Adrenal gland (tissue), 12 donors: Measurements from ENCODE around the gene SLC25A44. TPM values are rescaled to one million over a fixed set of nuclear protein-coding genes. Genes with fewer than 3 reads are reported as not detected.

Experiments
- DNase-seq, 7 donors: peaks; one replicate each; pipeline ENCODE4 v3.0.0-alpha.2; 2019 to 2020
- H3K27ac ChIP-seq, 5 donors: fragments of 200-600 bp; sonication (generic) in 4 of 5; 1 replicate in 3 of 5; 2 replicates in 2 of 5; pipeline versions ENCODE4 v1.5.1 to v1.8.0; 2016 to 2020; ENCODE audit warnings: mild to moderate bottlenecking in 1 of 5
- H3K27me3 ChIP-seq: fragments of 200-600 bp; 2 replicates; pipeline ENCODE4 v1.8.0; 2021
- H3K36me3 ChIP-seq, 2 donors: fragments of 200-600 bp; replicated peaks in 1 of 2; 1 replicate in 1 of 2; 2 replicates in 1 of 2; pipeline versions ENCODE4 v1.5.1 to v1.8.0; 2018 to 2022
- H3K4me1 ChIP-seq, 2 donors: fragments of 200-600 bp; replicated peaks in 1 of 2; 1 replicate in 1 of 2; 2 replicates in 1 of 2; pipeline versions ENCODE4 v1.5.1 to v1.8.0; 2018 to 2021
- H3K4me3 ChIP-seq, 4 donors: fragments of 200-600 bp; sonication (generic) in 3 of 4; one replicate each; pipeline ENCODE4 v1.5.1; 2016 to 2018
- H3K9me3 ChIP-seq, 3 donors: fragments of 200-600 bp; sonication (generic) in 1 of 3; replicated peaks in 1 of 3; 1 replicate in 2 of 3; 2 replicates in 1 of 3; pipeline versions ENCODE4 v1.5.1 to v1.8.0; 2016 to 2021
- CTCF ChIP-seq, 6 experiments: fragments of 450-650 bp in 4 of 6; fragments of 200-600 bp in 2 of 6; sonication (generic) in 1 of 6; IDR thresholded peaks; 1 replicate in 5 of 6; 2 replicates in 1 of 6; pipeline versions ENCODE4 v1.5.1 to v1.8.0; 2016 to 2021; ENCODE audit warnings: antibody characterized with exemption in 6 of 6, mild to moderate bottlenecking in 2 of 6, moderate library complexity in 1 of 6
- POLR2A ChIP-seq, 2 donors: fragments of 450-650 bp; IDR thresholded peaks; one replicate each; pipeline ENCODE4 v1.6.1; 2017; ENCODE audit warnings: antibody characterized with exemption in 2 of 2, mild to moderate bottlenecking in 2 of 2, moderate library complexity in 1 of 2
- WGBS, 4 donors: extraction: QIAGEN DNeasy Blood & Tissue Kit in 2 of 4; methylation state at CpG; one replicate each; pipeline versions ENCODE4 v1.1.5 to v1.1.7; 2013 to 2017; 5-methylcytosine and 5-hydroxymethylcytosine counted together
- intact Hi-C, 2 donors: fragments of 100-400 bp; cut with DNase I; formaldehyde crosslinking; loops; one replicate each; pipeline versions ENCODE4 v1.14.1 to v1.15.0; 2022 to 2023
- polyA plus RNA-seq, 3 donors: library from polyadenylated mRNA; stranded (reverse); fragments of 200-250 nt in 2 of 3; fragments of 350-450 nt in 1 of 3; fragmentation: Illumina TruSeq in 1 of 3; extraction: RNeasy Lipid Tissue Mini Kit (QIAGEN cat#74804) in 1 of 3; gene quantifications; one replicate each; pipeline ENCODE4 v1.2.3, GENCODE V29; 2013 to 2014
- total RNA-seq, 9 donors: library from RNA; depleted of rRNA in 4 of 9; stranded (reverse); fragments of >200 nt in 4 of 9; fragments of 120-200 nt in 1 of 9; fragmentation: NEBNext Ultra II Directional in 1 of 9; extraction: Animal tissue kit (Norgen Biotek cat#: 25700) in 1 of 9; gene quantifications; one replicate each; pipeline versions ENCODE4 v1.1.0 to v1.2.4, GENCODE V29; 2013 to 2023
- donor health status: healthy with polysubstance abuse.
- donor health status: Bipolar disorder and iron deficiency.
- donor health status: DM: yes; HTN: yes; CAD: no.
- donor health status: DM: no; HTN: no; CAD: no.
- donor health status: DM: no; HTN: no; CAD: no.
- donor health status: DM: yes; HTN: yes; CAD: no.

The SLC25A44 gene
- total and polyA plus RNA-seq, 12 donors, result 7.0 to 33.7 (median 16.2) TPM

- H3K4me3 ChIP-seq, result no peak overlapping the region
- peaks cover 0 to 17% of the 10 kb centered on the region in 2 donors for H3K4me1 ChIP-seq
- H3K27ac ChIP-seq, result no peak overlapping the region
- no peaks in the 10 kb centered on the region for H3K27me3 ChIP-seq
- DNase-seq, result no peak
- TF ChIP-seq CTCF (IDR thresholded peaks at IDR 0.05) (no peak), POLR2A (IDR thresholded peaks at IDR 0.05) (no peak)
- WGBS, 4 donors, result 80 to 88% (median 85%) methylated on average over 4 of the region's 4 CpGs
- intact Hi-C loops, result no loop called here
- H3K36me3 ChIP-seq, result peaks cover 0 to 2% of the 10 kb centered on the region in 2 donors
- no peaks in the 10 kb centered on the region for H3K9me3 ChIP-seq
These were observed 2.5 kb upstream of the SLC25A44 start for GRCh38 chr1:156191292-156191964.

GRCh38 chr1:156193208-156193487 lies 756 bp upstream of the SLC25A44 start:
- peak overlapping the region in 3 of 5 donors; percentile 56 to 83 (median 80) for H3K27ac ChIP-seq
- peak overlapping the region in 2 of 4 donors; percentile 42 to 72 for H3K4me3 ChIP-seq
- WGBS, 4 donors, result 75 to 87% (median 80%) methylated on average over 7 of the region's 7 CpGs
- H3K27me3 ChIP-seq, result no peaks in the 10 kb centered on the region
- no peaks in the 10 kb centered on the region for H3K9me3 ChIP-seq
- peaks cover 0 to 17% of the 10 kb centered on the region in 2 donors for H3K4me1 ChIP-seq
- no peak for TF ChIP-seq POLR2A (IDR thresholded peaks at IDR 0.05)
- no peak for TF ChIP-seq CTCF (IDR thresholded peaks at IDR 0.05)
- no peak for DNase-seq
- intact Hi-C loops, result no loop called here
- H3K36me3 ChIP-seq, result peaks cover 0 to 7% of the 10 kb centered on the region in 2 donors

- TF ChIP-seq POLR2A (IDR thresholded peaks at IDR 0.05), result no peak
- 12 to 16% (median 13%) methylated on average over 14 of the region's 14 CpGs for WGBS, 4 donors
- Histone ChIP-seq H3K4me3 (peak overlapping the region; percentile 10 to 83 (median 74)), H3K27me3 (no peaks in the 10 kb centered on the region), H3K4me1 (peaks cover 0 to 17% of the 10 kb centered on the region in 2 donors), H3K27ac (peak overlapping the region in 3 of 5 donors; percentile 48 to 79 (median 51)), H3K36me3 (peaks cover 0 to 7% of the 10 kb centered on the region in 2 donors), H3K9me3 (no peaks in the 10 kb centered on the region)
- DNase-seq, result no peak
- intact Hi-C loops, result no loop called here
These were observed 372 bp downstream of the SLC25A44 start for GRCh38 chr1:156194300-156194652.

- TF ChIP-seq POLR2A (IDR thresholded peaks at IDR 0.05) (no peak), CTCF (IDR thresholded peaks at IDR 0.05) (no peak)
- intact Hi-C loops, result no loop called here
- peaks cover 0 to 17% of the 10 kb centered on the region in 2 donors for H3K36me3 ChIP-seq
- H3K27ac ChIP-seq, result no peak overlapping the region
- peaks cover 0 to 17% of the 10 kb centered on the region in 2 donors for H3K4me1 ChIP-seq
- no peaks in the 10 kb centered on the region for H3K27me3 ChIP-seq
- no peaks in the 10 kb centered on the region for H3K9me3 ChIP-seq
- WGBS, 4 donors, result 76 to 89% (median 81%) methylated on average over 4 of the region's 4 CpGs
- no peak for DNase-seq
- no peak overlapping the region for H3K4me3 ChIP-seq
These were observed 1.9 kb downstream of the SLC25A44 start for GRCh38 chr1:156195853-156196252.

- DNase-seq, result no peak
- no peaks in the 10 kb centered on the region for H3K9me3 ChIP-seq
- peaks cover 0 to 17% of the 10 kb centered on the region in 2 donors for H3K4me1 ChIP-seq
- H3K4me3 ChIP-seq, result no peak overlapping the region
- no peak overlapping the region for H3K27ac ChIP-seq
- intact Hi-C loops, result no loop called here
- peaks cover 0 to 17% of the 10 kb centered on the region in 2 donors for H3K36me3 ChIP-seq
- TF ChIP-seq CTCF (IDR thresholded peaks at IDR 0.05), result no peak
- TF ChIP-seq POLR2A (IDR thresholded peaks at IDR 0.05), result no peak
- no peaks in the 10 kb centered on the region for H3K27me3 ChIP-seq
- WGBS, 4 donors, result 69 to 81% (median 79%) methylated on average over 2 of the region's 2 CpGs
These were observed 2.5 kb downstream of the SLC25A44 start for GRCh38 chr1:156196445-156196844.
